GM18870 (cell line): ENCODE results near the gene OR4P4.

Experiments used
- ATAC-seq: cut with Tn5 transposase; IDR thresholded peaks from one replicate; pipeline ENCODE4 v1.9.1; 2021; ENCODE audit warnings: moderate library complexity; ENCODE audit not compliant: unreplicated experiment

Gene OR4P4

GRCh38 chr11:55634813-55635212 lies at the start of gene OR4P4:
OR4P4 (plus strand) TSS chr11:55635113.
- no peak for ATAC-seq

GRCh38 chr11:55607545-55607944 lies 27.4 kb upstream of the OR4P4 start, which contains the start of gene OR4C11:
OR4C11 (minus strand) TSS chr11:55607645; CDS start chr11:55604373, 3,272 bp downstream.
- no peak for ATAC-seq

- ATAC-seq: no peak
Measured at GRCh38 chr11:55624531-55624930, 10.4 kb upstream of the OR4P4 start.

GRCh38 chr11:55648027-55648426 lies 13.1 kb downstream of the OR4P4 start, which contains the start of gene OR4S2:
OR4S2 (plus strand) TSS chr11:55648327; CDS start chr11:55650904, 2,577 bp downstream.
- no peak for ATAC-seq

GRCh38 chr11:55652560-55652959 lies 17.6 kb downstream of the OR4P4 start:
- no peak for ATAC-seq

GRCh38 chr11:55655096-55655495 lies 20.2 kb downstream of the OR4P4 start:
- no peak for ATAC-seq

GRCh38 chr11:55658031-55658573 lies 23.2 kb downstream of the OR4P4 start:
- peak; percentile 97 for ATAC-seq

GRCh38 chr11:55658608-55659007 lies 23.7 kb downstream of the OR4P4 start:
- ATAC-seq: peak; percentile 43

GRCh38 chr11:55661901-55662300 lies 27.0 kb downstream of the OR4P4 start, which contains the start of gene OR4C6:
OR4C6 (plus strand) TSS chr11:55662201; CDS start chr11:55665167, 2,966 bp downstream.
- no peak for ATAC-seq

GRCh38 chr11:55669376-55669775 lies 34.5 kb downstream of the OR4P4 start:
- ATAC-seq: no peak

GRCh38 chr11:55673860-55674259 lies 38.9 kb downstream of the OR4P4 start:
- no peak for ATAC-seq
